Mesodermal cell (in vitro differentiated cells): ENCODE data around the gene THRAP3.
"Not testable (repeated sequence)": the region's sequence is repeated elsewhere in the genome, so short reads cannot be mapped to it uniquely, and the experiment has no call there.

Experiments used
- H3K27ac ChIP-seq: 2 replicates; pipeline ENCODE4 v1.7.0; 2013; ENCODE audit warnings: mild to moderate bottlenecking, low read depth, low read length, moderate library complexity; ENCODE audit not compliant: severe bottlenecking
- H3K36me3 ChIP-seq: 2 replicates; pipeline ENCODE4 v1.7.1; 2013; ENCODE audit warnings: mild to moderate bottlenecking, low read length, moderate library complexity; ENCODE audit not compliant: control insufficient read depth, insufficient read depth
- H3K4me1 ChIP-seq: one replicate; pipeline ENCODE4 v1.7.1; 2013; ENCODE audit warnings: mild to moderate bottlenecking, low read length; ENCODE audit not compliant: insufficient read depth, control insufficient read depth, poor library complexity, severe bottlenecking
- H3K4me3 ChIP-seq: 2 replicates; pipeline ENCODE4 v1.7.0; 2013; ENCODE audit warnings: low read length, control low read depth, mild to moderate bottlenecking; ENCODE audit not compliant: insufficient read depth, poor library complexity, severe bottlenecking; ENCODE audit errors: extremely low read depth
- H3K9me3 ChIP-seq: 2 replicates; pipeline ENCODE4 v1.7.1; 2013; ENCODE audit warnings: mild to moderate bottlenecking, low read length, moderate library complexity; ENCODE audit not compliant: control insufficient read depth
- WGBS, 2 experiments: methylation state at CpG; one replicate each; pipeline ENCODE4 v1.1.5; 2013; ENCODE audit warnings: missing lambda C conversion rate in 2 of 2; ENCODE audit not compliant: insufficient coverage in 2 of 2; 5-methylcytosine and 5-hydroxymethylcytosine counted together

The THRAP3 gene

GRCh38 chr1:36183309-36183856, 40.9 kb upstream of the THRAP3 start:
- no peak overlapping the region for H3K4me3 ChIP-seq
- peak overlapping the region; percentile 29 for H3K27ac ChIP-seq
- H3K9me3 ChIP-seq = no peaks in the 10 kb centered on the region
- 93 to 97% methylated on average over 2 of the region's 2 CpGs for WGBS, 2 experiments
- peaks cover 10% of the 10 kb centered on the region for H3K4me1 ChIP-seq
- peaks cover 44% of the 10 kb centered on the region for H3K36me3 ChIP-seq

- H3K36me3 ChIP-seq = peaks cover 3% of the 10 kb centered on the region
- no peak overlapping the region for H3K4me3 ChIP-seq
- H3K9me3 ChIP-seq = no peaks in the 10 kb centered on the region
- WGBS, 2 experiments = 1 to 3% methylated on average over 9 of the region's 9 CpGs
- peak overlapping the region; percentile 96 for H3K27ac ChIP-seq
- H3K4me1 ChIP-seq = peaks cover 6% of the 10 kb centered on the region
Observed at GRCh38 chr1:36187800-36188593, 36.2 kb upstream of the THRAP3 start.

GRCh38 chr1:36196805-36197204, 27.4 kb upstream of the THRAP3 start:
- not testable (repeated sequence) for H3K4me3 ChIP-seq, H3K9me3 ChIP-seq, H3K27ac ChIP-seq, H3K36me3 ChIP-seq, H3K4me1 ChIP-seq
- 90 to 100% methylated on average over 4 to 10 of the region's 12 CpGs for WGBS, 2 experiments

- no peak overlapping the region for H3K27ac ChIP-seq
- 91 to 96% methylated on average over 4 of the region's 5 CpGs for WGBS, 2 experiments
- H3K9me3 ChIP-seq = no peaks in the 10 kb centered on the region
- H3K4me1 ChIP-seq = peaks cover 2% of the 10 kb centered on the region
- no peak overlapping the region for H3K4me3 ChIP-seq
- H3K36me3 ChIP-seq = no peaks in the 10 kb centered on the region
Observed at GRCh38 chr1:36198641-36199040, 25.6 kb upstream of the THRAP3 start.

GRCh38 chr1:36199934-36200741, 24.1 kb upstream of the THRAP3 start:
- no peaks in the 10 kb centered on the region for H3K9me3 ChIP-seq
- 76 to 81% methylated on average over 9 to 12 of the region's 13 CpGs for WGBS, 2 experiments
- H3K27ac ChIP-seq = no peak overlapping the region

GRCh38 chr1:36203027-36203553, 21.2 kb upstream of the THRAP3 start:
- WGBS, 2 experiments = 100% methylated on average over 3 of the region's 3 CpGs; no CpG with 5 or more reads in 1 of the 2 experiments
- H3K4me1 ChIP-seq = peaks cover 3% of the 10 kb centered on the region
- peak overlapping the region; percentile 44 for H3K27ac ChIP-seq

More at GRCh38 chr1:36199934-36200741, 24.1 kb upstream of the THRAP3 start:
- H3K4me3 ChIP-seq = no peak overlapping the region
- H3K36me3 ChIP-seq = no peaks in the 10 kb centered on the region
- H3K4me1 ChIP-seq = peaks cover 3% of the 10 kb centered on the region

GRCh38 chr1:36203554-36204346, 20.5 kb upstream of the THRAP3 start:
- Histone ChIP-seq H3K36me3 (no peaks in the 10 kb centered on the region), H3K4me1 (peaks cover 3% of the 10 kb centered on the region), H3K27ac (peak overlapping the region; percentile 44), H3K9me3 (no peaks in the 10 kb centered on the region), H3K4me3 (no peak overlapping the region)
- 72 to 78% methylated on average over 3 to 6 of the region's 10 CpGs for WGBS, 2 experiments

More at GRCh38 chr1:36203027-36203553, 21.2 kb upstream of the THRAP3 start:
- no peaks in the 10 kb centered on the region for H3K9me3 ChIP-seq
- no peak overlapping the region for H3K4me3 ChIP-seq
- H3K36me3 ChIP-seq = no peaks in the 10 kb centered on the region

GRCh38 chr1:36204347-36204909, 19.8 kb upstream of the THRAP3 start:
- Histone ChIP-seq H3K4me3 (no peak overlapping the region), H3K4me1 (peaks cover 3% of the 10 kb centered on the region), H3K36me3 (no peaks in the 10 kb centered on the region), H3K27ac (peak overlapping the region; percentile 59), H3K9me3 (no peaks in the 10 kb centered on the region)
- WGBS, 2 experiments = 92 to 98% methylated on average over 5 of the region's 6 CpGs

- Histone ChIP-seq H3K4me1 (peaks cover 3% of the 10 kb centered on the region), H3K4me3 (no peak overlapping the region), H3K9me3 (no peaks in the 10 kb centered on the region), H3K27ac (no peak overlapping the region), H3K36me3 (no peaks in the 10 kb centered on the region)
- 96 to 97% methylated on average over 3 of the region's 3 CpGs for WGBS, 2 experiments
Observed at GRCh38 chr1:36206323-36206858, 17.9 kb upstream of the THRAP3 start.
